GM18858 (cell line): ENCODE measurements around the gene IFNL2.
"Not testable (repeated sequence)": the region's sequence is repeated elsewhere in the genome, so short reads cannot be mapped to it uniquely, and the experiment has no call there.

Experiments used
- ATAC-seq: cut with Tn5 transposase; IDR thresholded peaks from one replicate; pipeline ENCODE4 v1.9.1; 2021; ENCODE audit not compliant: unreplicated experiment

Gene IFNL2

DNA sequence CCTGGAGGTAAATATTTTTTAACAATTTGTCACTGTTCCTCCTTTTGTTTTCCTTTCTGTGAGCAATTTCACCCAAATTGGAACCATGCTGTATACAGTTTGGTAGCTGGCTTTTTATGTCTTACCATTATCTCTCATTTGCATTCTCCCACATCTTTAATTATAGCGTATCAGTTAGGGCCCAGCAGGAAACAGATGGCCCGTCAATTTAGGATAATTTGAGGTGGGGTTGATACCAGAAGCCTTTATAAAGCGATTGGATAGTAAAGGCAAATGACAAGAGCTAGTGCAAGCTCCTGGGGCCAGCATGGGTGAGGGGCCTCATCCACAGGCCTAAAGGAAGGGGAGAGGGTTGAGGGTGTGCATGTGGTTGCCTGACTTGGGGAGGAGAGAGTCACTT is 15.7 kb upstream of the IFNL2 start:
- ATAC-seq: no peak

DNA sequence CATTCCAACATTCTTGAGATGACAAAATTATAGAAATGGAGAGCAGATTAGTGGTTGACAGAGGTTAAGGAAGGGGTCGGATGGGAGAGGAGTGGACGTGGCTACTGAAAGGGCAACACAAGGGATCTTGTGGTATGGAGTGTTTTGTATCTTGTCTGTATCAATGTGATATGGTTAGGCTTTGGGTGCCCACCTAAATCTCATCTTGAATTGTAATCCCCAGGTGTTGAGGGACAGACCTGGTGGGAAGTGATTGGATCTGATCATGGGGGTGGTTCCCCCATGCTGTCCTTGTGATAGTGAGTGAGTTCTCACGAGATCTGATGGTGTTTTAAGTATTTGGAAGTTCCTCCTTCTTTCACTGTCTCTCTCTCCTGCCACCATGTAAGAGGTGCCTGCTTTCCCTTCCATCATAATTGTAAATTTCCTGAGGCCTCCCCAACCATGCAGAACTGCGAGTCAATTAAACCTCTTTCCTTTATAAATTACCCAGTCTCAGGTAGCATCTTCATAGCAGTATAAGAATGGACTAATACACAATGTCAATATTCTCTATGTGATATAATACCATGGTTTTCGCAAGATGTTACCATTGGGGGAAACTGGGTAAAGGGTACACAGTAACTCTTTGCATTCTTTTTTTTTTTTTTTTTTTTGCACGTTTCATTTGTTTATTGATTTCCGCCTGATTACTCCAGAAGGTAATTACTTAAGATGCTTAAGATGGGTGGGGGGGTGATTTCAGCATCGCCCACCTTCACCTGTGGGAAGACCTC is 14.6 kb upstream of the IFNL2 start:
- no peak for ATAC-seq

- ATAC-seq: no peak
These were observed 13.5 kb upstream of the IFNL2 start for GRCh38 chr19:39254531-39255345.

GRCh38 chr19:39257227-39257626 is 11.0 kb upstream of the IFNL2 start:
- no peak for ATAC-seq

DNA sequence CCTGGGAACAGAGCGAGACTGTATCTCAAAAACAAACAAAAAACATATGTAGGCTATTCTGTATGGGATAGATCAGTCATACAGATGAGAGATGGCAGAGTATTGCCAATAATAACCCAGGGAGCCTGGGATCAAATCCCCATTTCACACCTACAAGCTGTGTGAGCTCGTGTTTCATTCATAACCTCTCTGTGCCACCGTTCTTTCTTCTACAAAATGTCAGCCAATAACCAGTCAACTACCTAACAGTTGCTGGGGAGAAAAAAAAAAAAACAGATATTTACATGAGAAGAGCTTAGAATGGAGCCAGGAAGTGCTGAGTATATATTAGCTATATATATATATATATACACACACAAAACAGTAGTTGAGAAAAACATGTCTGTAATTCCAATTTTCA is 6.5 kb upstream of the IFNL2 start:
- ATAC-seq: no peak

DNA sequence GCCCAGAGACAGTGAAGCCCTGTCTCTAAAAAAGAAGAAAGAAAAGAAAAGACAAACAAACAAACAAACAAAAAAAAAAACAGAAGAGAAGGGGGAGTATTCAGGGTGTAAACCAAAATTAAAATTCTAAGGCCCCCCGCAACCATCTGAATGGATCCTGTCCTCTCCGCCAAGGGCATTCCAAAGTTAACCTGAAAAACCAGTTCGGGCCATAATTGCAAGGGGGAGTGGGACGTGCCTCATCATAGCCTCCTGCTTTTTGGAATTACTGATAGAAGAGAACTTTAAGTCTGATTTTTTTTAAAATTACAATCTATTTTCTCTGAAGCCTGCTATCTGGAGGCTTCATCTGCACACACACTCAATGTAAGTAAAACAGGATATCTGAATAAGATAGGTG is 5.7 kb upstream of the IFNL2 start:
- no peak for ATAC-seq

GRCh38 chr19:39263912-39264305 is 4.3 kb upstream of the IFNL2 start:
- no peak for ATAC-seq

GRCh38 chr19:39264306-39265290 is 3.6 kb upstream of the IFNL2 start:
- no peak for ATAC-seq

DNA sequence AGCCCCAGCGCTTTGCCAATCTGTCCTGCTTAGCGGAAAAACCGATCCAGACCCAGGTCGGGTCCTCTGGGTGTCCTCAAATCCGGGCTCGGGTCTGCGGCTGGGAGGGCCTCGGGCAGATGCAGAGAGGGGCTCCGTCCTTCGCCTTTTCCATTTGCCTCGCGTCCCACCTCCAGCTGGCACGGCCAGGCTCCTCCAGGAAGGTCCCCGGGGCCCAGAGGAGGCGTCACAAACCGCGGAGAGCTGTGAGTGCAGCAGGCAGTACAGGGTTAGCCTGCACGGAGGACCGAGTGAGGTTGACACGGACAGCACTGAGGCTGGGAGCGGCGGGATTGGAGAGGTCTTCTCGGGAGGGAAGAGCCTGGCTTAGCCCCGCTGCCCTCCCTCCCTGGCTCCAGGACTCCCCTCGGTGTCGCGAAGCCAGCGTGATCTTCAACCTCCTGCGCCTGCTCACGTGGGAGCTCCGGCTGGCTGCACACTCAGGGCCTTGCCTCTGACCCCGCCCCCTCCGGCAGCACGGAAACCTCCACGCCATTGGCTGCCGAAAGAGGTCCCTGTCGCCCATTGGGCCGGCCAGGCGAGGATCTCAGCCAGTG is 2.8 kb upstream of the IFNL2 start:
- no peak for ATAC-seq

GRCh38 chr19:39268531-39269223 is 481 bp downstream of the IFNL2 start:
- ATAC-seq: not testable (repeated sequence)

DNA sequence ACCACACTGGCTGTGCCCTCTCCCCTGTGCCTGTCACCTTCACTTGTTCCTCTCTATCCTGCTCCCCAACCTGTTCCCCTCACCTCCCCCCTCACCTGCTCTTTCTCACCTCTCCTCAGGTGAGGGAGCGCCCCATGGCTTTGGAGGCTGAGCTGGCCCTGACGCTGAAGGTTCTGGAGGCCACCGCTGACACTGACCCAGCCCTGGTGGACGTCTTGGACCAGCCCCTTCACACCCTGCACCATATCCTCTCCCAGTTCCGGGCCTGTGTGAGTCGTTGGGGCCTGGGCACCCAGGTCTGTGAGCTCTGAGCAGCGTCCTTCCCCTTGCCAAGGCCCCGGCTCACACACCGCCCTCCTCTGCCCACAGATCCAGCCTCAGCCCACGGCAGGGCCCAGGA is 1.2 kb downstream of the IFNL2 start:
- ATAC-seq: not testable (repeated sequence)

DNA sequence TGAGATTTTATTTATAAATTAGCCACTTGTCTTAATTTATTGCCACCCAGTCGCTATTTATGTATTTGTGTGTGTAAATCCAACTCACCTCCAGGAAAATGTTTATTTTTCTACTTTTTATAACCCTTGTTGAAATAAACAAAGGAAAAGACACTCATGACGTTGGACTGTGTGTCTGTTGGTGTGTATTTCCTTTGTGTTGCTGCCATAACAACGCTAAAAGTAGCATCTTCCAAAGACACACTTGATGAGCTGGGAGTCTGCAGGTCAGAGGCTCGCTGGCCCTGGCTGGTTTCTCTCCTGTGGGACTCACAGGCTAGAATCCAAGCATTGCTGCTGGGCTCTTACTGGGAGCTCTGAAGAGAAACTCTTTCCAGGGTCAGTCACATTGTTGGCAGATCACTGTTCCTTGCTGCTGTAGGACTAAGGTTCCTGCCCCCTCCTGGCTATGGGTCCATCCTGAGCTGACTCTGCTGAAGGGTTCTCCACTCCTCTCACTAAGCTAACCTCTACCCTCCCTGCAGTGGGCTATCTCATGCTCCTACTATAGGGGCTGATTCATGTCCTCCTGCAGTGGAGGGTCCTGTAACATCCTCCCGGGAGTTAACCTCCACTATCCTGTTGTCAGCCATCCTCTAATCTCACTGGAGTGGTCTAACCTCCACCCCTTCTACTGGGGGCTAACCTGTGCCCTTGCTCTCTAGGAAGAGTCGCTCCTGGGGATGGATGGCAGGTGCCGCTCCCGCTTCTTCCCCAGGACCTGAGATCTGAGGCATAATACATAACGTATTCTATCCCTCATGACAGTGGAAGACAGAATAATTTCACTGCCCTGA is 2.1 kb downstream of the IFNL2 start:
- ATAC-seq: no peak

DNA sequence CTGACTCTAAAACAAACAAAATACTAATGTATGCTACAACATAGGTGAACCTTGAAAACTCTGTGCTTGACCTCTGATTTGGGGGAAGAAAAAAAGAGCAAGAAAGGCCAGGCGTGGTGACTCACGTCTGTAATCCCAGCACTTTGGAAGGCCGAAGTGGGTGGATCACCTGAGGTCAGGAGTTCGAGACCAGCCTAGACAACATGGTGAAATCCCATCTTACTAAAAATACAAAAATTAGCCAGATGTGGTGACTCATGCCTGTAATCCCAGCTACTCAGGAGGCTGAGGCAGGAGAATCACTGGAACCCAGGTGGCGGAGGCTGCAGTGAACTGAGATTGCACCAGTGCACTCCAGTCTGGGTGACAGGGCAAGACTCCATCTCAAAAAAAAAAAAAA is 5.7 kb downstream of the IFNL2 start:
- ATAC-seq: not testable (repeated sequence)

- ATAC-seq: no peak
These were observed 7.4 kb downstream of the IFNL2 start for GRCh38 chr19:39275578-39275977.

- no peak for ATAC-seq
These were observed 8.5 kb downstream of the IFNL2 start for GRCh38 chr19:39276740-39277139.

GRCh38 chr19:39277598-39277997 is 9.4 kb downstream of the IFNL2 start:
- ATAC-seq: no peak

- no peak for ATAC-seq
These were observed 13.8 kb downstream of the IFNL2 start for GRCh38 chr19:39282021-39282420.

DNA sequence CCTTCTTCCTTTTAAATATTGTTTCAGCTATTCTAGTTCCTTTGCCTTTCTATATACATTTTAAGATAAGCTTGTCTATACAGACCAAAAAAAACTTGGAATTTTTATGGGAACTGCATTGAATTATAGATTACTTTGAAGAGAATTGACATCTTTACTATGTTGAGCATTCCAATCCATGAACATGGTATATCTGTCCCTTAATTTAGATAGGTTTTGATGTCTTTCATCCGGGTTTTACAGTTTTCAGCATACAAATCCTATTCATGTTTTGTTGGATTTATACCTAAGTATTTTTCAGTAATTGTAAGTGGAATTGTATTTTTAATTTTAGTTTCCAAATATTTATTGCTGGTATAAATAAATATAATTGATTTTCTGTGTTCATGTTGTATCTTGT is 15.8 kb downstream of the IFNL2 start:
- no peak for ATAC-seq

DNA sequence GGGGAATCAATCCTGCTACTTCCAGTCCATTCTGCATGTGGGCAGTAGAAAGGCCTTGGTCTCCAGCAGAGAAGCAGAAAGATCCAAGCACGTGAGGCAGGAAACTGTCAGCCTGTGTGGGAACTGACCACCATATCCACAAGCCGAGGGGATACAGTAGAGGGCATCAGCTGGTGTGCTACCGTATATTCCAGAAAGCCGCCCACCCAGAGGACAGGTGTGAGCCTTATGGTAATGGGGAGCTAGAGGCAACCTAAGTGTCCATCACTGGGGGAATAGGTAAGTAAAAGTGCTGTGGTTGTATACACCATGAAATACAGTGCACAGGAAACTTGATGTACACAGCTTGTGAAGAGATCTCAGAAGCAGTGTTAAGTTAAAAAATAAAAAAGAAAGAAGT is 25.2 kb downstream of the IFNL2 start:
- ATAC-seq: no peak
